NCI-H1417 treated with DMSO at 0.1 percent for 48 hours (cell line): ENCODE results near the gene FGD3.
"Not testable (repeated sequence)": the region's sequence is repeated elsewhere in the genome, so short reads cannot be mapped to it uniquely, and the experiment has no call there.

ENCODE experiments used
- DNase-seq: peaks from one replicate; lab custom pipeline; 2025; lab: John Stamatoyannopoulos, UW

The FGD3 gene

GRCh38 chr9:93005876-93006275 is 58.6 kb downstream of the FGD3 start:
- DNase-seq: no peak

GRCh38 chr9:93007529-93008058 is 60.3 kb downstream of the FGD3 start:
- DNase-seq: no peak

- DNase-seq: no peak
Measured at GRCh38 chr9:93008457-93008856, 61.1 kb downstream of the FGD3 start.

GRCh38 chr9:93009337-93010015 is 62.2 kb downstream of the FGD3 start:
- no peak for DNase-seq

GRCh38 chr9:93010056-93010455 is 62.7 kb downstream of the FGD3 start:
- DNase-seq: no peak

- DNase-seq: no peak
Measured at GRCh38 chr9:93010704-93011103, 63.4 kb downstream of the FGD3 start.

- DNase-seq: no peak
Measured at GRCh38 chr9:93011114-93011513, 63.8 kb downstream of the FGD3 start.

GRCh38 chr9:93012963-93013855 is 65.9 kb downstream of the FGD3 start:
- no peak for DNase-seq

GRCh38 chr9:93013856-93014582 is 66.7 kb downstream of the FGD3 start:
- DNase-seq: no peak

GRCh38 chr9:93015190-93015589 is 67.9 kb downstream of the FGD3 start:
- DNase-seq: not testable (repeated sequence)

GRCh38 chr9:93017621-93018020 is 70.3 kb downstream of the FGD3 start:
- no peak for DNase-seq

GRCh38 chr9:93020151-93020550 is 72.8 kb downstream of the FGD3 start:
- DNase-seq: no peak

GRCh38 chr9:93020771-93021670 is 73.7 kb downstream of the FGD3 start:
- no peak for DNase-seq

GRCh38 chr9:93022066-93022465 is 74.7 kb downstream of the FGD3 start:
- DNase-seq: no peak

GRCh38 chr9:93022721-93023520 is 75.6 kb downstream of the FGD3 start:
- DNase-seq: no peak

- no peak for DNase-seq
Measured at GRCh38 chr9:93023521-93023815, 76.1 kb downstream of the FGD3 start.

GRCh38 chr9:93024646-93024910 is 77.3 kb downstream of the FGD3 start:
- DNase-seq: no peak

- no peak for DNase-seq
Measured at GRCh38 chr9:93024986-93025630, 77.8 kb downstream of the FGD3 start.

- DNase-seq: no peak
Measured at GRCh38 chr9:93025736-93026135, 78.4 kb downstream of the FGD3 start.

GRCh38 chr9:93026640-93027039 is 79.3 kb downstream of the FGD3 start:
- no peak for DNase-seq

GRCh38 chr9:93027750-93028149 is 80.4 kb downstream of the FGD3 start:
- no peak for DNase-seq
